ENCODE measurements around the gene CYP2J2.
A peak's percentile ranks its signal among the peaks of the same experiment; 100 is the strongest.
"Not testable (repeated sequence)": the region's sequence is repeated elsewhere in the genome, so short reads cannot be mapped to it uniquely, and the experiment has no call there.

CYP2J2 gene, protein sequence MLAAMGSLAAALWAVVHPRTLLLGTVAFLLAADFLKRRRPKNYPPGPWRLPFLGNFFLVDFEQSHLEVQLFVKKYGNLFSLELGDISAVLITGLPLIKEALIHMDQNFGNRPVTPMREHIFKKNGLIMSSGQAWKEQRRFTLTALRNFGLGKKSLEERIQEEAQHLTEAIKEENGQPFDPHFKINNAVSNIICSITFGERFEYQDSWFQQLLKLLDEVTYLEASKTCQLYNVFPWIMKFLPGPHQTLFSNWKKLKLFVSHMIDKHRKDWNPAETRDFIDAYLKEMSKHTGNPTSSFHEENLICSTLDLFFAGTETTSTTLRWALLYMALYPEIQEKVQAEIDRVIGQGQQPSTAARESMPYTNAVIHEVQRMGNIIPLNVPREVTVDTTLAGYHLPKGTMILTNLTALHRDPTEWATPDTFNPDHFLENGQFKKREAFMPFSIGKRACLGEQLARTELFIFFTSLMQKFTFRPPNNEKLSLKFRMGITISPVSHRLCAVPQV

DNA sequence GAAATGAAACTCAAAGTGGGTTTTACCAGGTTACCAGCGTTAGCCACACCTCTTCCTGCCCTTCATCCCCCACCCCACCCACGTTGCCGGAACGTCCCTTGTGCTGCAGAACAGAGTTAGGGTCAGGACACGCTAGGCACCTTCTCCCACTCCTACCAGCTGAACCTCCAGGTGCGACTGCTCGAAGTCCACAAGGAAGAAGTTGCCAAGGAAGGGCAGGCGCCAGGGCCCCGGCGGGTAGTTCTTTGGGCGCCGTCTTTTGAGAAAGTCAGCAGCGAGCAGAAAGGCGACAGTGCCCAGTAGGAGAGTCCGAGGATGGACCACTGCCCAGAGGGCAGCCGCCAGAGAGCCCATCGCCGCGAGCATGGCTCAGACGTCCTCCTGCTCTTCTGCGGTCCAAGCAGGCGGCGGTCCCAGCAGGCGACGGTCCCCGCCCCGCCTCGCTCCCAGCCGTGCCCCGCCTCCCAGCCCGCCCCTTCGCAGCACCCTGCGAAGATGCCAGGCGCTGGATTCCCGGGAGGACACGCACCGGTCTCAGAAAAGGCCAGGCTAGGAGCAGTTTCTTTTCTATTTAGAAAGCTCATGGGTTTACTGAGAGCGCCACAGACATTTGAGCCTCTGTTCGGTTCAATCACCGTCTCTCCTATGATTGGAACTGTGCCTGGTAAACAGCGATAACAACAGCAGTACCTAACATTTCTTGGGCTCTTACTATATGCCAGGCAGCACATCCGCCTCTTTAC lies at the start of gene CYP2J2:
Gene CYP2J2, minus strand, starts transcription at position 393 of the 743 bp plus-strand sequence. Its CDS starts 27 bp downstream, at position 366.
- TF ChIP-seq, protein P1, sequence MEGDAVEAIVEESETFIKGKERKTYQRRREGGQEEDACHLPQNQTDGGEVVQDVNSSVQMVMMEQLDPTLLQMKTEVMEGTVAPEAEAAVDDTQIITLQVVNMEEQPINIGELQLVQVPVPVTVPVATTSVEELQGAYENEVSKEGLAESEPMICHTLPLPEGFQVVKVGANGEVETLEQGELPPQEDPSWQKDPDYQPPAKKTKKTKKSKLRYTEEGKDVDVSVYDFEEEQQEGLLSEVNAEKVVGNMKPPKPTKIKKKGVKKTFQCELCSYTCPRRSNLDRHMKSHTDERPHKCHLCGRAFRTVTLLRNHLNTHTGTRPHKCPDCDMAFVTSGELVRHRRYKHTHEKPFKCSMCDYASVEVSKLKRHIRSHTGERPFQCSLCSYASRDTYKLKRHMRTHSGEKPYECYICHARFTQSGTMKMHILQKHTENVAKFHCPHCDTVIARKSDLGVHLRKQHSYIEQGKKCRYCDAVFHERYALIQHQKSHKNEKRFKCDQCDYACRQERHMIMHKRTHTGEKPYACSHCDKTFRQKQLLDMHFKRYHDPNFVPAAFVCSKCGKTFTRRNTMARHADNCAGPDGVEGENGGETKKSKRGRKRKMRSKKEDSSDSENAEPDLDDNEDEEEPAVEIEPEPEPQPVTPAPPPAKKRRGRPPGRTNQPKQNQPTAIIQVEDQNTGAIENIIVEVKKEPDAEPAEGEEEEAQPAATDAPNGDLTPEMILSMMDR (IDR thresholded peaks at IDR 0.05; ENCODE audit: low read depth, low read length): no peak
- no peak for TF ChIP-seq MYC (IDR thresholded peaks at IDR 0.05; ENCODE audit: low read depth, low read length)
- TF ChIP-seq, protein P2, sequence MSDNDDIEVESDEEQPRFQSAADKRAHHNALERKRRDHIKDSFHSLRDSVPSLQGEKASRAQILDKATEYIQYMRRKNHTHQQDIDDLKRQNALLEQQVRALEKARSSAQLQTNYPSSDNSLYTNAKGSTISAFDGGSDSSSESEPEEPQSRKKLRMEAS (IDR thresholded peaks at IDR 0.05; ENCODE audit: low read depth, low read length): no peak
- TF ChIP-seq POLR2A (IDR thresholded peaks at IDR 0.05; ENCODE audit: extremely low read depth, insufficient read length): no peak
- H3K4me3 ChIP-seq (ENCODE audit: low read depth, low read length): no peak within 1 kb of the TSS
- DNase-seq (ENCODE audit: low read depth): no peak

DNA sequence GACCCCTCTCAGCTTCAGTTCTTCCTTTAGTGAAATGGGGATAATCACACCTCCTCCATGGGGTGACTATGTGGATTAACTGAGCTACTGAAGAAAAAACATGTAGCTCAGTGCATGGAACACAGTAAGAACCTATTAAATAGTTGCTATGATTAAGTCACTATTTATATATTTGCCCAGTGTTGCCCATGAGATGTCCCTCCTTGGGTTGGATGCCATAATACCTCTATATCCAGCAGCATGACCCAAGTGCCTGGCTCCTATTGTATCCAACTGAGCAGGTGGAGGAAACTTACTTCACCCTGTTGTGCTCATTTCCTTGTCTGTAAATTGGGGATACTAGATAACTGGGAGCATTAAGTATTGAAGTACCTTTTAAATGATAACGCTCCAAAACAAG lies 47.1 kb upstream of the CYP2J2 start:
- no peak overlapping the region for H3K4me3 ChIP-seq (ENCODE audit: low read depth, low read length)
- TF ChIP-seq POLR2A (IDR thresholded peaks at IDR 0.05; ENCODE audit: extremely low read depth, insufficient read length) (no peak), MYC (IDR thresholded peaks at IDR 0.05; ENCODE audit: low read depth, low read length) (no peak)
- TF ChIP-seq, protein P2 (IDR thresholded peaks at IDR 0.05; ENCODE audit: low read depth, low read length): no peak
- TF ChIP-seq, protein P1 (IDR thresholded peaks at IDR 0.05; ENCODE audit: low read depth, low read length): no peak
- DNase-seq (ENCODE audit: low read depth): no peak

DNA sequence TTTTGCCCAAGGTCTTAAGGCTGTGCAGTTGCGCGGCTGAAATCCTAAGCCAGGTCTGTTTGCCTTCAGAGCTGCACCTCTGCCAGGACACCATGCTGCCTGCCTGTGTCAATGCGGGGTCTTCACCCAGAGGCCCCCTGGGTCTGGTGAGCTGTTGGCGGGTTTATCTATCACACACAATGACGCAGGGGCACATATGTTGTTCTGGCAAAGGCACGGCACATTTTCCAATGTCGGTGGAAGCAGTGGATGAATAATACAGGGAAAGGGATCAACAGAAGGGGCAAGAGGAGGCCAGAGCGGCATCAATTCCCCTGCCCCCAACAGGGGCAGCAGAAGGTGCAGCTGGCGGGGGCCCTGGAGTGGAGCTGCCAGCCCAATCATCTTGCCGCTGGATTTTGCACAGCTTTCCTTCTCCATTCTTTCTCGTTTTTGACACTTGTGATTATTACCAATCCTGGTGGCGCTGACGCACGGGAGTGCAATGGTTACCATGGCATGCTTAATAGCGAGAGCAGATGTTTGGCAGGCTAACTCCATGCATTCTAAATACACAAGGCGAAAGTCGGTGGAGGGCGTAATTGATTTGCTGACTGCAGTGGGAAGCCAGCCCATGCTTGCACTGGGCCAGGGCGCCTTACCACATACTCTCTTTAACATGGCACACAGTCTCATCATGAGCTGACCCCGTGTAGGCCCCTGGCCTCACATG lies 45.8 kb upstream of the CYP2J2 start:
- H3K4me3 ChIP-seq (ENCODE audit: low read depth, low read length): no peak overlapping the region
- TF ChIP-seq, protein P1 (IDR thresholded peaks at IDR 0.05; ENCODE audit: low read depth, low read length): no peak
- TF ChIP-seq MYC (IDR thresholded peaks at IDR 0.05; ENCODE audit: low read depth, low read length) (no peak), POLR2A (IDR thresholded peaks at IDR 0.05; ENCODE audit: extremely low read depth, insufficient read length) (no peak)
- TF ChIP-seq, protein P2 (IDR thresholded peaks at IDR 0.05; ENCODE audit: low read depth, low read length): no peak
- DNase-seq (ENCODE audit: low read depth): no peak

DNA sequence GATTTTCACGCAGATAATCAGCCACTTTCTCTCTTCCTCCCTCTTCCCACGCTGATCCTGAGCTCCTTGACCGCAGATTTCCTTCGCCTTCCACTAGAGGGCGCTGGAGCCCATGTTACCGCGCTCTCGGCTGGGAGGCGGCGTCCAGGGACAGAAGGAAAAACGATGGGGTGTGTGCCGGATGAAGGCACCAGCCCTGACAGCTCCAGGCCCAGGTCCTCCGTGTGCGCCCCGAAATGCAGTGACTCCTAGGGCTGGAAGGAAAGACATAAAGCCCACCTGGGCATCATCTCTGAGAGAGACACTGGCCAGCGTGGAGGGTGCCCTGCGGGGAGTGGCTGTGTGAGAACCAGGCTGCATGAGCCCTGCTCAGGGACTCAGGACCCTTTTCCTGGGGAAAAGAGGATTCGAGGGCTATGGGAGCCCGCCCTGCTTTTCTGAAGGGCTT lies 44.9 kb upstream of the CYP2J2 start:
- no peak for TF ChIP-seq POLR2A (IDR thresholded peaks at IDR 0.05; ENCODE audit: extremely low read depth, insufficient read length)
- TF ChIP-seq, protein P1 (IDR thresholded peaks at IDR 0.05; ENCODE audit: low read depth, low read length): peak; percentile 79
- no peak overlapping the region for H3K4me3 ChIP-seq (ENCODE audit: low read depth, low read length)
- DNase-seq (ENCODE audit: low read depth): peak; percentile 57

DNA sequence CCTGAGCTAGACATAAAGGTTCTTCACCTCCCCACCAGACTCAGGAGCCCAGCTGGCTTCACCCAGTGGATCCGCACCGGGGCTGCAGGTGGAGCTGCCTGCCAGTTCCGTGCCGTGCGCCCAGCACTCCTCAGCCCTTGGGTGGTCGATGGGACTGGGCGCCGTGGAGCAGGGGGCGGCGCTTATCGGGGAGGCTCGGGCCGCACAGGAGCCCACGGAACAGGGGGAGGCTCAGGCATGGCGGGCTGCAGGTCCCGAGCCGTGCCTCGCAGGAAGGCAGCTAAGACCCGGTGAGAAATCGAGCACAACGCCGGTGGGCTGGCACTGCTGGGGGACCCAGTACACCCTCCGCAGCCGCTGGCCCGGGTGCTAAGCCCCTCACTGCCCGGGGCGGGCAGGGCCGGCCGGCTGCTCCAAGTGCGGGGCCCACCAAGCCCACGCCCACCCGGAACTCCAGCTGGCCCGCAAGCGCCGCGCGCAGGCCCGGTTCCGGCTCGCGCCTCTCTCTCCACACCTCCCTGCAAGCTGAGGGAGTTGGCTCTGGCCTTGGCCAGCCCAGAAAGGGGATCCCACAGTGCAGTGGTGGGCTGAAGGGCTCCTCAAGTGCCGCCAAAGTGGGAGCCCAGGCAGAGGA lies 43.1 kb upstream of the CYP2J2 start:
- H3K4me3 ChIP-seq (ENCODE audit: low read depth, low read length); DNase-seq (ENCODE audit: low read depth): not testable (repeated sequence)

DNA sequence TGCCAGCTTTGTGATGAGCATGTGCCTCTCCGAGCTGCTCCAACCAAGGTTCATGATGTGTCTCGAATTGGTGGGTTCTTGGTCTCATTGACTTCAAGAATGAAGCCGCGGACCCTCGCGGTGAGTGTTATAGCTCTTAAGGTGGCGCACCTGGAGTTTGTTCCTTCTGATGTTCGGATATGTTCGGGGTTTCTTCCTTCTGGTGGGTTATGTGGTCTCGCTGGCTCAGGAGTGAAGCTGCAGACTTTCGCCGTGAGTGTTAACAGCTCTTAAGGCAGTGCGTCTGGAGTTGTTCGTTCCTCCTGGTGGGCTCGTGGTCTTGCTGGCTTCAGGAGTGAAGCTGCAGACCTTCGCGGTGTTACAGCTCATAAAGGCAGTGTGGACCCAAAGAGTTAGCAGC lies 42.2 kb upstream of the CYP2J2 start:
- DNase-seq (ENCODE audit: low read depth); H3K4me3 ChIP-seq (ENCODE audit: low read depth, low read length): not testable (repeated sequence)
